HG03442 (cell line): ENCODE measurements around the gene ZFHX3.
A peak's percentile ranks its signal among the peaks of the same experiment; 100 is the strongest.
"Not testable (repeated sequence)": the region's sequence is repeated elsewhere in the genome, so short reads cannot be mapped to it uniquely, and the experiment has no call there.

Source experiments
- ATAC-seq: cut with Tn5 transposase; IDR thresholded peaks from one replicate; pipeline ENCODE4 v1.9.1; 2021; ENCODE audit warnings: mild to moderate bottlenecking, moderate library complexity; ENCODE audit not compliant: unreplicated experiment

The ZFHX3 gene, protein sequence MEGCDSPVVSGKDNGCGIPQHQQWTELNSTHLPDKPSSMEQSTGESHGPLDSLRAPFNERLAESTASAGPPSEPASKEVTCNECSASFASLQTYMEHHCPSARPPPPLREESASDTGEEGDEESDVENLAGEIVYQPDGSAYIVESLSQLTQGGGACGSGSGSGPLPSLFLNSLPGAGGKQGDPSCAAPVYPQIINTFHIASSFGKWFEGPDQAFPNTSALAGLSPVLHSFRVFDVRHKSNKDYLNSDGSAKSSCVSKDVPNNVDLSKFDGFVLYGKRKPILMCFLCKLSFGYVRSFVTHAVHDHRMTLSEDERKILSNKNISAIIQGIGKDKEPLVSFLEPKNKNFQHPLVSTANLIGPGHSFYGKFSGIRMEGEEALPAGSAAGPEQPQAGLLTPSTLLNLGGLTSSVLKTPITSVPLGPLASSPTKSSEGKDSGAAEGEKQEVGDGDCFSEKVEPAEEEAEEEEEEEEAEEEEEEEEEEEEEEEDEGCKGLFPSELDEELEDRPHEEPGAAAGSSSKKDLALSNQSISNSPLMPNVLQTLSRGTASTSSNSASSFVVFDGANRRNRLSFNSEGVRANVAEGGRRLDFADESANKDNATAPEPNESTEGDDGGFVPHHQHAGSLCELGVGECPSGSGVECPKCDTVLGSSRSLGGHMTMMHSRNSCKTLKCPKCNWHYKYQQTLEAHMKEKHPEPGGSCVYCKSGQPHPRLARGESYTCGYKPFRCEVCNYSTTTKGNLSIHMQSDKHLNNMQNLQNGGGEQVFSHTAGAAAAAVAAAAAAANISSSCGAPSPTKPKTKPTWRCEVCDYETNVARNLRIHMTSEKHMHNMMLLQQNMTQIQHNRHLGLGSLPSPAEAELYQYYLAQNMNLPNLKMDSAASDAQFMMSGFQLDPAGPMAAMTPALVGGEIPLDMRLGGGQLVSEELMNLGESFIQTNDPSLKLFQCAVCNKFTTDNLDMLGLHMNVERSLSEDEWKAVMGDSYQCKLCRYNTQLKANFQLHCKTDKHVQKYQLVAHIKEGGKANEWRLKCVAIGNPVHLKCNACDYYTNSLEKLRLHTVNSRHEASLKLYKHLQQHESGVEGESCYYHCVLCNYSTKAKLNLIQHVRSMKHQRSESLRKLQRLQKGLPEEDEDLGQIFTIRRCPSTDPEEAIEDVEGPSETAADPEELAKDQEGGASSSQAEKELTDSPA (N-terminal part only)

DNA sequence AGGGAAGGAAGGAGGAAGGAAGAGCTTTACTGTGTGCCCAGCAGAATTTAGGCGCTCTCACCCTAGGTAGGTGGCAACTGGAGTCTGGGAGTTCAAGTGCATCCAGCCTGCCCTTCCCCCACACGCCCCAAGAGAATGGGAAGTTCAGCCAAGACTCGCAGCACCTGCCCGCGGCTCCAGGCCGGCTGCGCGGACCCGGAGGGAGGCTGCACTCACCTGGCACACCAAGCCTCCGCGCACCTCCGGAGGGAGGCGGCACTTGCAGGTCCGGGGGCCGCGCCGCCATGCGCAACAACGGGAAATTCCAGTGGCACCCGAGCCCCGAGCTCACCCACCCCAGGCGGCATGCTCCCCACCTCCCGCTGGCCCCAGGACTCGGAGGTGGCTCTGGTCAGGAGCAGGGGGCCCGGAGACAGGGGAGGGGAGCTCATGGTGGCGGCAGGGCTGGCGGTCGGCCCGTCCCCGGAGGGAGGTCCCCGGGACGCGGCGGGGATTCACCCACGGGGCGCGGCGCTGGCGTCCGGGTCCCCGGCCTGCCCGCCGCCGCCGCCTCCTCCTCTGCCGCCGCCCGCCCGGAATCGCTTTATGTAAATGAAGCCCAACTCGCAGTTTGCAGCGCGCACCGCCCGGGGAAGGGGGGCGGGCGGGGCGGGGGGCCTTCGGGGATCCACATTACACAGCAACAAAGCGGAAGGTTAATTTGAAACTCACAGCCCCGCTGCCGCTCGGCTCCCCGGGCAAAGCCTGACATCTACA lies at the start of gene ZFHX3:
TSS of gene ZFHX3 (minus strand) at position 593 of the 756 bp plus-strand sequence. CDS start 87,983 bp downstream, outside the sequence.
- peak; percentile 73 for ATAC-seq

DNA sequence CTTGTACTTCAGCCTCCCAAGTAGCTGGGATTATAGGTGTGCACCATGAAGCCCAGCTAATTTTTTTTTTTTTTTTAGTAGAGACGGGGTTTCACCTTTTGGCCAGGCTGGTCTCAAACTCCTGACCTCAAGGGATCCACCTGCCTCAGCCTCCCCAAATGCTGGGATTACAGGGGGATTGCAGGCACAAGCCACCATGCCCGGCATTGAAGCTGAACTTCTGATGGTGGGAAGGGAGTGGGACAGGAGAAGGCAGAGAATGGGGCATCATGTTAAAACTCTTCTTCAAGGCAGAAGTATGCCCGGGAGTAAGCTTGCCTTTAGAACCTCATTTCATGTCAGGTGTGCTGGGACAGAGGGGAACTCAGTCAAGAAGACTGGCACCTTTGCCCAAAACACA lies 48.6 kb upstream of the ZFHX3 start:
- no peak for ATAC-seq

DNA sequence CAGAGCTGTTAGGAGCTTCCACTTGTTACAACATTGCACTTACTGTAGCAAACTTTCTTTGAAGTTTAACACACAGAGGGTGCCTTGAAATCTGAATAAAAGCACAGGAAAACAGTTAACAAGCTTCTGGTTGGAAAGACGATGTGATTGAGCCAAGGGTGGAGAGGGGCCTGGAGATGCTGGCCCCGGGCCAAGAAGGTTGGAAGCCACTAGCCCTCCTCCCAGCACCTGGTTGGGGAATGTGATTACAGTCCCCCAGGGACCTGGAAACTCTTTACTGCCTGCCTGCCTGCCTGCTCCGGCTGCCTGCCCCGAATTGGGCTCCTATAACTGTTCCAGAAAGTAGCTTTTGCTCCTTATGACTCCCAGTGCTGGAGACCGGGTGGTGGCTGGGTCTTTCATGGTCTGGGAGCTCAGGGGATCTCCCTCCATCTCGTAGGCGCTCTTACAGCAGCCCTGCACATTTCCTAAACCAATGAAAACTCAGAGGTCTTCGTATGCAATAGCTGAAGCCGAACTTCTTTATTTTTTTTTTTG lies 48.0 kb upstream of the ZFHX3 start:
- ATAC-seq: no peak

DNA sequence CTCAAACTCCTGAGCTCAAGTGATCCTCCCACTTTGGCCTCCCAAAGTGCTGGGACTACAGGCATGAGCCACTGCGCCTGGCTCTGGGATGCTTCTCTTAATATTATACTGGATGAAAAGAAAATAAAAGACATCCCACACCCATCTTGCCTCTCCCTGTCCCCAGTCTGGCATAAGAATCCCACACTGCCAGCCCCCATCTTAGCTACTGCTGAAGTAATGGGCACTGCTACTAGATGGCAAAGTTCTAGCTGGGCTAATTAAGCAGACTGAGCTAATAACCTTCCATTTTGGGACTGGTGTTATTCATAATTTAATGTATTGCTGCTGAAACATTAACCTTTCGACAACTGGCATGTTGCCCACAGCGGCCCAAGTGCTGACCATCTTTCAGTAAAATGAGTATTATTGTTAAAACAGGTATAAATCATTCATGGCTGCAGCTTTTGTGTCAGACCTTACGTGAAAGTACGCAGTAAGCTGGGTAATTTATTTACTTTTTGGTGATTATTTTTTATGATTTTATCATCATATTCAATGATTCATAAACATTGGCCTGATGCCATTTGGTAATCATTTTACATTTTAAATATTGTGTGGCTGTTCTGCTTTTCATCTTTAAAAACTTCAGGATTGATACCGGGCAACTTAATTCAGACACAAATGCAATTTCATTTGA lies 47.4 kb upstream of the ZFHX3 start:
- no peak for ATAC-seq

DNA sequence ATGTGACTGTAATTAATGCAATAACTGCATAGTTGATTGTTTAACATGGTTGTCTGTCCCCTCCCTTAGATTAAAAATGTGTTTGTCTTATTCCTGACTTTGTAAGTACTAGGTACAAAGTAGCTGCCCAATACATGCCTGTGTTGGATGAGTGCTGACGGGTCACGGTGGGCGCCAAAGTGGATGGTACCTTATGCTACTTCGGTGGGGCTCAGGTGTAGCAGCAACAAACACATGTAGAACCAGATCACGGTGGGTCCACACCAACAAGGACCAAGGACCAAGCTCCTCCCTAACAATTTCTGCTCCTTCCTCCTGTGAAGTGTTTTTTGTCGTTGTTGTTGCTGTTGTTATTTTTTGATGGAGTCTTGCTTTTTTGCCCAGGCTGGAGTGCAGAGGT lies 46.4 kb upstream of the ZFHX3 start:
- no peak for ATAC-seq

DNA sequence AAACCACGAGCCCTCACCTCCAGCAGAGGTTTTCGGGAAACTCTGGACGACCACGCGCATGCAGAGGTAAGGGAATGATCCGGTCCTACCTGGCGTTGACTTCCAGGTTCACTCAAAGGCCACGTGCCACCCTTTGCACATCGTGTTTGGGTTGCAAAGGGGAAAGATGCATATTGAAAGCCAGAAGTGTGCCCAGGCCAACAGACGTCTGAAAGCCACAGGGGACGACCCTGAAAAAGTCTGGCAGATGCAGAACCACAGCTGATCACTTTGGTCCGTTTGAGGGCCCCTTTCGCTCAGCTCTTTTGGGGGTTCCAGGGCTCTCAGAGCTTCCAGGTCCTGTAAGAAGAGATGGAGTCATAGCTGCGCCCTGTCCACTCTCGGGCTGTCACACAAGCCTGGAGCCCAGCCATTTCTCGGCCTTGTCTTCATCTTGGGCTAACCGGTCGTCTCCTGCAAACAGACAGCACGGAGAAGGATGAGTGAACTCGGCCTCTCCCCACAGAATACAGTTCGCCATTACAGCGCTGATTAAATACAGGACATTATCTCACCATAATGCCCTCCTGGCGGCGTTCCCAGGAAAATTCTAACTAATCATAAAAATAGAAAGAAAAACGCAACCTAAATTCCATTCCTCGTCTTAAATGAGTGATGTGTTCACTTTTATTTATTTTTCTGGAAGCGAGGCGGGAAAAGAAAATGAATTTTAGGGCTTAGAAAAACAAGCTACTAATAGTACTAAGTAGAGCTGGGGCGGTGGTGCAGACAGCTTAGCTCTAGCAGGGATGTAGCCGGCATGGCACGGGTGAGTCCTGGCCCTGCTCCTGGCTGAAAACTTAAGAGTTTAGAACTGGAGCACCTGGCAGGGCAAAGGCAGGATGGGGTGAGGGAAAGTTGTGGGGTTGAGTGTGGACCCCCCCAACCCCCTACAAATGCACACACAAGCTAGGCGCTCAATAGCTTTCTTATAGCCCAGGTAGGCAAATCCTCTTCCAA lies 45.5 kb upstream of the ZFHX3 start:
- ATAC-seq: no peak

DNA sequence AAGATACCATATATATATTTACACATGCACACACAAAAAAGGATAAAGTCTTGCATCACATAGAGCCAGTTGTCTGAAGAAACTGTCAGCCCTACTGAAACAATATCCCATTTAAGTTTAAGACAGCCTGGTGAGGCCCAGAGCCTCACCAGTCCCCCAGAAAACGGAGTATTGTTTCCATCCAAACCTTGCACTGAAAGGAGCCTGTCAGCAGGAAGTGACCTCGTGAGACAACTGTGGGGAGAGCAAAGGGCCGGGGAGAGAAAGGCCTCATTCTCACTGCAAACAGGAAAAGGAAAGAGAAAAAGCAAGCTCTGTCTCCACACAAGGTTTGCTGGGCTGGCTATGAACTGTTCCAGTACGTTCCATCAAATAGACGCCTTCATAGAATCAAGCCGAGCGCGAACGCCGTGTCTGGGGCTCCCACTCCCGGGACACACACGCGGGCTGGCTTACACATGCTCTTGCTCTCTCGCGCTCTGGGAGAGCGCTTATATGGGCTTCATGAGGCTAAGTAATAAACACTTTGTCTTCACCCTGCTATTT lies 44.4 kb upstream of the ZFHX3 start:
- ATAC-seq: no peak

DNA sequence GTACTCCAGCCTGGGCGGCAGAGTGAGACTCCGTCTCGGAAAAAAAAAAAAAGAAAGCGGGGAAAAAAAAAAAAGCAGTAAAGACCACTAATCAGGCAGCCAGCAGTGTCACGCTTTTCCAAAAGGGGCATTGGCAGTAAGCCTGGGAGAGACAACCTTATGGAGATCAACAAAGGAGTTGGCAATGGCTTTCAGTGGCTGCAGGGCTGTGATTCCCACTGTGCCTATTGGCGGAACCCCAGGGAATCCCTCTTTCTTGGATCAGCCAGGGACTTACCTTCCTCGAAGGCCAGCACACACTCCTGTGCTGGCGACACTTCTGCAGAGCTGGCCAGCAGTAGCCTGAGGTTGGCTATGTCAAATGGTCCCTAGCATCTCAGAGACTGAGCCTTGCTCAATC lies 43.2 kb upstream of the ZFHX3 start:
- ATAC-seq: no peak

DNA sequence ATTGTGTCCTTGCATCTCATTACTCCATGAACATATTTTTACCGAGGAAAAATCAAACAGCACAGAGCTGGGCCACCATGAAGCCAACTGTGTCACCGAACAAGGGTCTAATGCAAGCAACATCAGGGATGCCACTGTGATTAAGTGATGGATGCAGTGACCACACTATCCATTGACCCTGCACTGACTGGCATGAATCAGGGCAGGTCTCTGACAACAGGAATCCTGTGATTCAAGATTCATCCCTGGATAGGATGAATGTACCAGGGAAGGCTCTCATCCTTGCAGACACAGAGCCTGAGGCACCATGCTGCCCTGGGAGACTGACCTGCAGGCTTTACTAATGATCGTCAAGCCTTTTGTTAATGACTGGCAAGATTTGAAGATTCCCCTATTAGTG lies 41.5 kb upstream of the ZFHX3 start:
- no peak for ATAC-seq

DNA sequence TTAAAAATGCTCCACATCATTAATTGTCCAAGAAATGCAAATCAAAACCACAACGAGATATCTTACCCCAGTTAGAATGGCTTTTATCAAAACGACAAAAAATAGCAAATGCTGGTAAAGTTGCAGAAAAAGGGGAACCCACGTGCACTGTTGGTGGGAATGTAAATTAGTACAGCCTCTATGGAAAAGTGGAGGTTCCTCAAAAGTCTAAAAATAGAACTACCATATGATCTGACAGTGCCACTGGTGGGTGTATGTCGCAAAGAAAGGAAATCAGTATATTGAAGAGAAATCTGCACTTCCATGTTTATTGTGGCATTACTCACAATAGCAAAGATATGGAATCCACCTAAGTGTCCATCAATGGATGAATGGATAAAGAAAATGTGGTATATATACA lies 38.2 kb upstream of the ZFHX3 start:
- no peak for ATAC-seq

DNA sequence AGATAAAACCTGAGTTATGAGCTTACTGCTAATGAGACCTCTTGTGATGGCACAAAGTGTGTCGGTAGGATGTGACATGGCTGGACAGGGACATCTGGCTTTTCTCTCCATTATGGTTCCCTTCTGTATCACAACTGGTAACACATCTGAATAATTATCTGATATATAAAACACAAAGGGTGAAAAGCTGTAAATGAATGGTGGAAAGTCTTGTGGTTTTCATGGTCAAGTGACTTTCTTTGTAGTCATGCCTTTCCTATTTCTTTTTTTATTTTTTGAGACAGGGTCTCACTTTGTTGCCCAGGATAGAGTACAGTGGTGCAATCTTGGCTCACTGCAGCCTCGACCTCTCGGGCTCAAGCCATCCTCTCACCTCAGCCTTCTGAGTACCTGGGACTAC lies 35.3 kb upstream of the ZFHX3 start:
- no peak for ATAC-seq

DNA sequence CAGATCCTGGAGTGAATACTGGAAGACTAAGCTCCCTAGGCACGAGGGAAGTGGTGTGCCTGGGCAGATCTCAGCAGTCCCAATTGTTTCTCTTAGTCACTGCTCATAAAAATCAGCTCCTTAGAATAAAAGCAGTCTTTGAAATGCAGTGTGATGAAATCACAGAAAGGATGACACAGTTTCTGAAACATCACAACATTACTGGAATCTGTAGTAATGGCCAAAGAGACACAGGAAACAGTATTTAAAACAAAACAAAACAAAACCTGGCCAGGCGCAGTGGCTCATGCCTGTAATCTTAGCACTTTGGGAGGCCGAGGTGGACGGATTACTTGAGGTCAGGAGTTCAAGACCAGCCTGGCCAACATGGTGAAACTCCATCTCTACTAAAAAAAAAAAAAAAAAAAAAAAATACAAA lies 34.7 kb upstream of the ZFHX3 start:
- not testable (repeated sequence) for ATAC-seq

DNA sequence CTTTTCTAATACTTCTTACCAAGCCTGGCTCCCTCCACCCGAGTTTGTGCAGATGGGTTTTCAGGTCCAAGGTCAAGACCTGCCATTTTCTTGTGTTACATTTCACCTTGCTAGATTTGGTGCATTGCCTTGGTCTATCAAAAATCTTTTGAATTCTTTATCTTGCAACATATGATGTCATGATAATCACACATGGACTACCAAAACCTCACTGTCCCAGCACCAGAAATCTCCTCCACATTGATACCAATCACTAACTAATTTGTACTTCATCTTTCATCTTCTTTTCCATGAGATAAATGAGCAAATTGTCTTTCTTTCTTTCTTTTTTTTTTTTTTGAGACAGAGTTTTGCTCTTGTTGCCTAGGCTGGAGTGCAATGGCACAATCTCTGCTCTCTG lies 33.0 kb upstream of the ZFHX3 start:
- ATAC-seq: no peak

DNA sequence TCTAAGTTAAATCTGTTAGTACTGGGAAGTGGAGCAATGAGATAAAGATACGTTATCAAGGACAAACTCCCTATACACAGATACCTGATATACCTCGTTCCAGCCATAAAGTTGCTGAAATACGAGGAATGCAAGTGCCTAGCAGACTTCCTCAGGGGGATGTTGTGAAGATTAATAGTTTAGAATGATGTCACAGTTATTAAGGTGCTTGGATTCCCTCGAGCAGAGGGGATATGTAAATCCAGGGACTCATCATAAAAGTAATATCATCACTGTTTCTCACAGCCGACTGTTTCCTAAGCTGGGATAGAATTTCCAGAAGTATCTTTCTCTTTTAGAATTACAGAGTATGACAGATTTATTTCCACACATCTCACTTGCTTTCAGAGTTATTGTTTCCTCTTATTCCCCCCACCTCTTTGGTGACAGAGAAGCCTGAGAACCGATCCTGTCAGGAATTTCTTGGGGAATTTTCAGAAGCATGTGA lies 28.4 kb upstream of the ZFHX3 start:
- no peak for ATAC-seq

DNA sequence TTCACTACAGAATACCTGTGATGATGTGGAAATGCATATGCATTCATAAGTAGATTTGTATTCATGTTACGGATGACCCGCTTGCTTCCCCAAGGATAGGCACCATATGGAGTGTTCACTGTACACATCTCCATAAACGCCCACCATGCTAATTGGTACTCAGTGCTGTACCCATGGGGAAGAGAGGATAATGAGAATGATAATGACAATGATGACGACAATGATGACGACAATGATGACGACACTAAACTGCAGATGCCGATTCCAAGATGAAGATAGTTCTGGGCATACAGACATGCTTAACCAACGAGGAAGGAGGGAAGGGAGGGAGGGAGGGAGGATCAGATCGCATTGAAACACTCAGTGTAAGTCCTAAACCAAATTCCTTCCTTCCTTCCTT lies 26.5 kb upstream of the ZFHX3 start:
- ATAC-seq: no peak

DNA sequence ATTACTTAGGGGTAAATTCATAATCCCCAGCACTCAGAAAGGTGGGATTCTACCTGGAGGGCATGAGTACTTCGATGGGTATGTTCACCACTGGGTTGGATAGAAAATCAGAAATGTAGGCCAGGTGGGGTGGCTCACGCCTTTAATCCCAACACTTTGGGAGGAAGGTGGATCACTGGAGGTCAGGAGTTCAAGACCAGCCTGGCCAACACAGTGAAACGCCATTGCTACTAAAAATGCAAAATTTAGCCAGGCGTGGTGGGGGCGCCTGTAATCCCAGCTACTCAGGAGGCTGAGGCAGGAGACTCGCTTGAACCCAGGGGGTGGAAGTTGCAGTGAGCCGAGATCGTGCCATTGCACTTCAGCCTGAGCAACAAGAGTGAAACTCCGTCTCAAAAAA lies 24.1 kb upstream of the ZFHX3 start:
- not testable (repeated sequence) for ATAC-seq

DNA sequence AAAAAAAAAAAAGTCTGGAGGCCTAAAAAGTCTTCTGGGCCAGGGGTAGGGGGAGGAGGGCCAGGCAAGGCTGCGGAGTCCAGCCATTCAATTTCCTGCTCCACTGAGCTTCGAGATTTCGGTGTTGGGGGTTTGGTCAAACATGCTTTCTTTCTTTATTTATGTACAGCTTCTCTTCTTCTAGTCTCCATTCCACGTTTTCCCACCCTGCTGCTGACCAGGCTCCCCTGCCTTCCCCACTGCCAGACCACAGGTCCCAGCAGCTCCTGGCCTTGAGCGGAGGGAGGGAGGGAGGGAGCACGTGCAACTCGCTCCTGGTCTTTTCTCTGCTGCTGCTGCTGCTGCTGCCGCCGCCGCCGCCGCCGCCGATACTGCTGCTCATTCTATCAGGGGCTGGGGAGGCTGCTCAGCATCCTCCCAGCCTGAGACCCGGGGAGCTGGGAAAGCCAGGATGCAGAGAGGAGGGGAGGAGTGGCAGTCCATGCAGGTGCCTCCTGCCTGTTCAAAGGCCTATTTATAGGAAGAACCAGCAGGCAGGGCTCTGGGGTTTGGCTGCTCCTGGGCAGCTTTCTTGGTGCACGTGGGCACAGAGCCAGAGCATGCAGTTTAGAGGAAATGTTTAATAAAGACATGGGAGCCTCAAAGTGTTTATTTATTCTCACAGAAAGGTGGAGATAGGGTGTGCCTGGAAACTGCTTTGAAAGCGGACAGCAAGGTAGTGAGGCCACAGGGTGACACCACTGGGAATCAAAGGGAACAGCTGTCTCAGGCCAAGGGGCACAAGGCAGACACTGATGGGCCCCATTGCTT lies 23.4 kb upstream of the ZFHX3 start:
- no peak for ATAC-seq
